Prostate gland (tissue), 2 donors: ENCODE results near the gene CDC27. TPM values are rescaled to one million over a fixed set of nuclear protein-coding genes. Genes with fewer than 3 reads are reported as not detected.
"Not testable (repeated sequence)": the region's sequence is repeated elsewhere in the genome, so short reads cannot be mapped to it uniquely, and the experiment has no call there.

ENCODE experiments used
- DNase-seq: peaks from one replicate; pipeline ENCODE4 v3.0.0-alpha.2; 2019; ENCODE audit warnings: low spot score
- H3K27ac ChIP-seq, 2 donors: fragments of 200-600 bp; sonication (generic); 2 replicates each; pipeline ENCODE4 v1.5.1; 2017 to 2019
- H3K27me3 ChIP-seq: fragments of 200-600 bp; sonication (generic); replicated peaks from 2 replicates; pipeline ENCODE4 v1.5.1; 2019; ENCODE audit not compliant: insufficient read depth
- H3K36me3 ChIP-seq, 2 donors: fragments of 200-600 bp; sonication (generic); 1 replicate in 1 of 2; 2 replicates in 1 of 2; pipeline versions ENCODE4 v1.5.1 to v1.8.1; 2017 to 2019
- H3K4me1 ChIP-seq: fragments of 200-600 bp; sonication (generic); replicated peaks from 2 replicates; pipeline ENCODE4 v1.5.1; 2019
- H3K4me3 ChIP-seq, 2 donors: fragments of 200-600 bp; sonication (generic); 2 replicates each; pipeline ENCODE4 v1.5.1; 2017 to 2019
- H3K9me3 ChIP-seq: fragments of 200-600 bp; sonication (generic); 2 replicates; pipeline ENCODE4 v1.5.1; 2017
- POLR2A ChIP-seq: fragments of 450-650 bp; IDR thresholded peaks from one replicate; pipeline ENCODE4 v1.6.1; 2016; ENCODE audit warnings: antibody characterized with exemption, mild to moderate bottlenecking
- POLR2AphosphoS5 ChIP-seq: sonication (generic); formaldehyde crosslinking; IDR thresholded peaks from one replicate; pipeline ENCODE4 v1.6.1; 2017; ENCODE audit warnings: antibody characterized with exemption
- WGBS: methylation state at CpG from one replicate; pipeline ENCODE4 v1.1.5; 2018; 5-methylcytosine and 5-hydroxymethylcytosine counted together
- intact Hi-C: fragments of 100-400 bp; cut with DNase I; formaldehyde crosslinking; loops from one replicate; pipeline ENCODE4 v1.14.2; 2022
- total RNA-seq, 2 donors: library from RNA; depleted of rRNA; stranded (reverse); fragments of >200 nt; gene quantifications; one replicate each; pipeline ENCODE4 v1.1.0, GENCODE V29; 2016
- TF ChIP-seq, protein P1 (sequence below), 4 experiments: fragments of 200-600 bp in 2 of 4; fragments of 450-650 bp in 2 of 4; sonication (generic) in 2 of 4; IDR thresholded peaks; 1 replicate in 3 of 4; 2 replicates in 1 of 4; pipeline ENCODE4 v1.5.1; 2016 to 2019; ENCODE audit warnings: antibody characterized with exemption in 4 of 4, mild to moderate bottlenecking in 2 of 4, moderate library complexity in 2 of 4

Gene CDC27
- total RNA-seq, 2 donors from 2014 or later, result 32.2 to 76.9 TPM

DNA sequence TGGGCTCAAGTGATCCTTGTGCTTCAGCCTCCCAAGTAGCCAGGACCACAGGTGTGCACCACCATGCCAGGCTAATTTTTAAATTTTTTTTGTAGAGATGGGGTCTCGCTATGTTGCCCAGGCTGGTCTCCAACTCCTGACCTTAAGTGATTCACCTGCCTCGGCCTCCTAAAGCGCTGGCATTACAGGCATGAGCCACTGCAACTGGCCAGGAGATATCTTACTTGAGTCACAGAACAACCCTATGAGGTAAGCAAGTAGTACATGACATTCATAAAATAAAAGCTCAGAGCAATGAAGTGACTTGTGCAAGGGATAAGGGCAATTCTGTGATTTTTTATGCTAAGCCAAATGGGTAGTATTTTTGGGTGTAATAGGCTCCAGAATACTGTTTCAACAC, 57.3 kb downstream of the CDC27 start:
- no peak overlapping the region for H3K27ac ChIP-seq
- no peak for DNase-seq
- H3K9me3 ChIP-seq, result no peaks in the 10 kb centered on the region
- no peaks in the 10 kb centered on the region for H3K36me3 ChIP-seq
- WGBS, result 80% methylated on average over 3 of the region's 3 CpGs
- H3K27me3 ChIP-seq, result no peaks in the 10 kb centered on the region
- TF ChIP-seq POLR2AphosphoS5 (no peak), POLR2A (no peak)
- TF ChIP-seq, protein P1, sequence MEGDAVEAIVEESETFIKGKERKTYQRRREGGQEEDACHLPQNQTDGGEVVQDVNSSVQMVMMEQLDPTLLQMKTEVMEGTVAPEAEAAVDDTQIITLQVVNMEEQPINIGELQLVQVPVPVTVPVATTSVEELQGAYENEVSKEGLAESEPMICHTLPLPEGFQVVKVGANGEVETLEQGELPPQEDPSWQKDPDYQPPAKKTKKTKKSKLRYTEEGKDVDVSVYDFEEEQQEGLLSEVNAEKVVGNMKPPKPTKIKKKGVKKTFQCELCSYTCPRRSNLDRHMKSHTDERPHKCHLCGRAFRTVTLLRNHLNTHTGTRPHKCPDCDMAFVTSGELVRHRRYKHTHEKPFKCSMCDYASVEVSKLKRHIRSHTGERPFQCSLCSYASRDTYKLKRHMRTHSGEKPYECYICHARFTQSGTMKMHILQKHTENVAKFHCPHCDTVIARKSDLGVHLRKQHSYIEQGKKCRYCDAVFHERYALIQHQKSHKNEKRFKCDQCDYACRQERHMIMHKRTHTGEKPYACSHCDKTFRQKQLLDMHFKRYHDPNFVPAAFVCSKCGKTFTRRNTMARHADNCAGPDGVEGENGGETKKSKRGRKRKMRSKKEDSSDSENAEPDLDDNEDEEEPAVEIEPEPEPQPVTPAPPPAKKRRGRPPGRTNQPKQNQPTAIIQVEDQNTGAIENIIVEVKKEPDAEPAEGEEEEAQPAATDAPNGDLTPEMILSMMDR (IDR thresholded peaks at IDR 0.05), result no peak
- H3K4me1 ChIP-seq, result no peaks in the 10 kb centered on the region
- intact Hi-C loops, result no loop called here
- no peak overlapping the region for H3K4me3 ChIP-seq

- WGBS, result 92% methylated on average over 3 of the region's 3 CpGs
- H3K27ac ChIP-seq, DNase-seq, H3K4me3 ChIP-seq, H3K4me1 ChIP-seq, H3K27me3 ChIP-seq, H3K9me3 ChIP-seq, H3K36me3 ChIP-seq, intact Hi-C loops: not testable (repeated sequence)
These were observed 62.3 kb downstream of the CDC27 start for GRCh38 chr17:47126835-47127234.

- H3K27ac ChIP-seq, H3K4me3 ChIP-seq, H3K4me1 ChIP-seq, H3K9me3 ChIP-seq, H3K27me3 ChIP-seq, intact Hi-C loops, DNase-seq, H3K36me3 ChIP-seq: not testable (repeated sequence)
- 87% methylated on average over 2 of the region's 2 CpGs for WGBS
These were observed 65.8 kb downstream of the CDC27 start for GRCh38 chr17:47123262-47123661.

- no peaks in the 10 kb centered on the region for H3K36me3 ChIP-seq
- H3K27me3 ChIP-seq, result no peaks in the 10 kb centered on the region
- TF ChIP-seq POLR2AphosphoS5, result no peak
- TF ChIP-seq POLR2A, result no peak
- TF ChIP-seq, protein P1 (IDR thresholded peaks at IDR 0.05), result no peak
- intact Hi-C loops, result no loop called here
- H3K9me3 ChIP-seq, result no peaks in the 10 kb centered on the region
- no peak for DNase-seq
- no peaks in the 10 kb centered on the region for H3K4me1 ChIP-seq
- 81% methylated on average over 5 of the region's 5 CpGs for WGBS
- no peak overlapping the region for H3K4me3 ChIP-seq
- no peak overlapping the region for H3K27ac ChIP-seq
These were observed 68.5 kb downstream of the CDC27 start for GRCh38 chr17:47120521-47121095.

- H3K4me3 ChIP-seq, result no peak overlapping the region
- WGBS, result 43% methylated on average over 2 of the region's 2 CpGs
- H3K36me3 ChIP-seq, result no peaks in the 10 kb centered on the region
- no peaks in the 10 kb centered on the region for H3K27me3 ChIP-seq
- H3K9me3 ChIP-seq, result no peaks in the 10 kb centered on the region
- no peaks in the 10 kb centered on the region for H3K4me1 ChIP-seq
- H3K27ac ChIP-seq, result no peak overlapping the region
- intact Hi-C loops, result no loop called here
- TF ChIP-seq, protein P1 (IDR thresholded peaks at IDR 0.05), result no peak
- TF ChIP-seq POLR2A, result no peak
- no peak for TF ChIP-seq POLR2AphosphoS5
- no peak for DNase-seq
These were observed 69.2 kb downstream of the CDC27 start for GRCh38 chr17:47119746-47120520.

- no peak overlapping the region for H3K27ac ChIP-seq
These were observed 71.7 kb downstream of the CDC27 start for GRCh38 chr17:47117386-47117785.

More at GRCh38 chr17:47117386-47117785, 71.7 kb downstream of the CDC27 start:
- H3K27me3 ChIP-seq, result no peaks in the 10 kb centered on the region
- no peaks in the 10 kb centered on the region for H3K4me1 ChIP-seq
- no peaks in the 10 kb centered on the region for H3K9me3 ChIP-seq
- H3K4me3 ChIP-seq, result no peak overlapping the region
- 89% methylated on average over 3 of the region's 3 CpGs for WGBS
- intact Hi-C loops, result no loop called here
- no peaks in the 10 kb centered on the region for H3K36me3 ChIP-seq
- no peak for DNase-seq
- TF ChIP-seq POLR2AphosphoS5 (no peak), POLR2A (no peak)
- TF ChIP-seq, protein P1 (IDR thresholded peaks at IDR 0.05), result no peak
